Bronchial epithelial cell (primary cell): ENCODE measurements around the gene APOO. TPM values are rescaled to one million over a fixed set of nuclear protein-coding genes. Genes with fewer than 3 reads are reported as not detected.
A peak's percentile ranks its signal among the peaks of the same experiment; 100 is the strongest.

ENCODE experiments used
- DNase-seq: peaks from one replicate; pipeline ENCODE4 v3.0.0-alpha.2; 2010; ENCODE audit warnings: low read depth
- FAIRE-seq: peaks from 2 replicates; lab custom pipeline; 2011; peaks lifted over from hg19 to GRCh38; lab: Jason Lieb, UNC
- H3K27me3 ChIP-seq: 2 replicates; pipeline ENCODE4 v1.5.1; 2011; ENCODE audit warnings: low read length; ENCODE audit not compliant: control insufficient read depth, insufficient read depth
- H3K36me3 ChIP-seq: 2 replicates; pipeline ENCODE4 v1.5.1; 2011; ENCODE audit warnings: low read length; ENCODE audit not compliant: control insufficient read depth, insufficient read depth
- H3K4me3 ChIP-seq: 2 replicates; pipeline ENCODE4 v1.5.1; 2011; ENCODE audit warnings: mild to moderate bottlenecking, low read depth, low read length, control low read depth
- total RNA-seq: library from RNA; depleted of rRNA; stranded (reverse); fragments of >200 nt; gene quantifications from 2 replicates; pipeline ENCODE4 v1.2.1, GENCODE V29; 2014
- TF ChIP-seq, protein P1 (sequence below): IDR thresholded peaks from 2 replicates; pipeline ENCODE4 v1.5.1; 2011; ENCODE audit warnings: mild to moderate bottlenecking, moderate library complexity, low read length, control low read depth, inconsistent platforms; ENCODE audit not compliant: insufficient read depth, severe bottlenecking

APOO gene
- total RNA-seq, 1 donor from 2014 or later, result 7.4 TPM

DNA sequence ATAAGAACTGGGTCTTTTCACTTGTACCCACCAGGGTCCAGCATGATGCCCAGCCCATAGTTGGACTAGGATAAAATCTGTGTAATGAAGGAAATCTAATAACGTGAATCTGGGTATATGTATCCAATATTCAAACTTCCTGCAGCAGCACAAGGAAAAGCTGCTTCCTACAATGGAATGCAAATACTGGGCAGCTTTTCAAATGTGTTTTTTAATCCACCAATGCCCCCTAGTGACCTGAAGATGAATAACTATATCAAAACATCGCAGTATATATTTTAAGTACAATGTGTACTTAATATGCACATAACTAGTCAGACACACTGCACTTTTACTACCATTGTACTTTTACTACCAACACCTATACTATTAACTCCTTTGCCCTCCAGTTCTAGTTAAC lies 5.3 kb downstream of the APOO start:
- FAIRE-seq, result no peak
- DNase-seq, result peak; percentile 64
- TF ChIP-seq, protein P1, sequence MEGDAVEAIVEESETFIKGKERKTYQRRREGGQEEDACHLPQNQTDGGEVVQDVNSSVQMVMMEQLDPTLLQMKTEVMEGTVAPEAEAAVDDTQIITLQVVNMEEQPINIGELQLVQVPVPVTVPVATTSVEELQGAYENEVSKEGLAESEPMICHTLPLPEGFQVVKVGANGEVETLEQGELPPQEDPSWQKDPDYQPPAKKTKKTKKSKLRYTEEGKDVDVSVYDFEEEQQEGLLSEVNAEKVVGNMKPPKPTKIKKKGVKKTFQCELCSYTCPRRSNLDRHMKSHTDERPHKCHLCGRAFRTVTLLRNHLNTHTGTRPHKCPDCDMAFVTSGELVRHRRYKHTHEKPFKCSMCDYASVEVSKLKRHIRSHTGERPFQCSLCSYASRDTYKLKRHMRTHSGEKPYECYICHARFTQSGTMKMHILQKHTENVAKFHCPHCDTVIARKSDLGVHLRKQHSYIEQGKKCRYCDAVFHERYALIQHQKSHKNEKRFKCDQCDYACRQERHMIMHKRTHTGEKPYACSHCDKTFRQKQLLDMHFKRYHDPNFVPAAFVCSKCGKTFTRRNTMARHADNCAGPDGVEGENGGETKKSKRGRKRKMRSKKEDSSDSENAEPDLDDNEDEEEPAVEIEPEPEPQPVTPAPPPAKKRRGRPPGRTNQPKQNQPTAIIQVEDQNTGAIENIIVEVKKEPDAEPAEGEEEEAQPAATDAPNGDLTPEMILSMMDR, result peak; percentile 19
- H3K27me3 ChIP-seq, result no peaks in the 10 kb centered on the region
- no peak overlapping the region for H3K4me3 ChIP-seq
- no peaks in the 10 kb centered on the region for H3K36me3 ChIP-seq

DNA sequence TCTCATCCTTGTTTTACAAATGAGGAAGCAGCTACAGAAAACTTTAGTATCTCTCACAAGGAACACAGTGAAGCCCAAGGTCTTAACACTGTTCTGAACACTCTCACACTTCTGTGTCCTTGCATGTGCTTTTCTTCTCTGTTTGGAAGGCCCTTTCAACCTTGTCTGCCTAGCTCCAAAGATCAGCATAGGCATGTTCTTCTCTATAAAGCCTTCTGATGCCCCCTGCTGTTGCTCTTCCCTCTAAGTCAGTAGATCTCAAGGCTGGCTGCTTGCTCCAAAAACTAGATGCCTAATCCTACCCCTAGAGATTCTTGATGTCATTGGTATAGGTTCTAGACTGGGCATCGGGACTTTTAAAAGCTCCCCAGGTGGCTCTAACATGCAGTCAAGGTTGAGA lies 5.9 kb downstream of the APOO start:
- TF ChIP-seq, protein P1, result peak; percentile 59
- FAIRE-seq, result peak; percentile 94

DNA sequence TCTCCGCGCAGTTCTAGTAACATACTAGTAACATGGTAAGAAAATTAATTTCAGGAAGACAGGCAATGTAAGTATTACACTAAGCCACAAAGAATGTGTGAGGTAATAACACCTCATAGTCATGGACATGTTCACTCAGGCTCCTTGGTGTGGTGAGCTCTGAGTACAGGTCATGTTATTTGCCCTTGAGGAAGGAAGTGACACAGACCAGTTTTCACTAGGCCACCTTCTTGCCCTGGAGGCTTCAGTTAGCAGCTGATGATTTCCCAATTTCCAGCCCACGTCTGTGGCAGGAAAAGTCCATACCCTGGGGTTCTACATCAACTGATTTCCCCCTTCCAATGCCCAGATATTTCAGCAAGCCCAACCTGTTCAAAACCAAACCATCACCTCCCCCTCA lies 6.7 kb downstream of the APOO start:
- Histone ChIP-seq H3K27me3 (no peaks in the 10 kb centered on the region), H3K36me3 (no peaks in the 10 kb centered on the region), H3K4me3 (no peak overlapping the region)
- peak; percentile 98 for FAIRE-seq
- peak; percentile 96 for DNase-seq
- TF ChIP-seq, protein P1, result no peak

More for the DNA sequence above, 5.9 kb downstream of the APOO start:
- peak; percentile 78 for DNase-seq
- Histone ChIP-seq H3K4me3 (no peak overlapping the region), H3K27me3 (no peaks in the 10 kb centered on the region), H3K36me3 (no peaks in the 10 kb centered on the region)

DNA sequence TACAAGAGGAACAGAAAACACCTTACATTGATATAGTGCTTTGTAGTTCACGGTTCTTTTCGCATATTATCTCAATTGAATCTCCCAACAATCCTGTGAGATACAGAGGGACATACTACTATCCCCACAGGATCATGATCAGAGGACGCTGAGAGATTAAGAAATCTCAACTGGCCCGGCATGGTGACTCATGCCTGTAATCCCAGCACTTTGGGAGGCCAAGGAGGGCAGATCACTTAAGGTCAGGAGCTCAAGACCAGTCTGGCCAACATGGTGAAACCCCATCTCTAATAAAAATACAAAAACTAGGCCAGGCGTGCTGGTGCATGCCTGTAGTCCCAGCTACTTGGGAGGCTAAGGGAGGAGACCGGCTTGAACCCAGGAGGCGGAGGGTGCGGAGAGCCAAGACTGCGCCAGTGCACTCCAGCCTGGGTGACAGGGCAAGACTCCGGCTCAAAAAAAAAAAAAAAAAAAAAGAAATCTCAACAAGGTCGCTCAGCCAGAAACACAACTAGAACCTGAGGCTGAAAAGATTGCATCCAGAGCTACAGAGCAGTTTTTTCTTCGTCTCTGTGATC lies 7.4 kb downstream of the APOO start:
- H3K27me3 ChIP-seq, result no peaks in the 10 kb centered on the region
- FAIRE-seq, result no peak
- peak; percentile 42 for DNase-seq
- H3K4me3 ChIP-seq, result no peak overlapping the region
- TF ChIP-seq, protein P1, result no peak
- H3K36me3 ChIP-seq, result no peaks in the 10 kb centered on the region

DNA sequence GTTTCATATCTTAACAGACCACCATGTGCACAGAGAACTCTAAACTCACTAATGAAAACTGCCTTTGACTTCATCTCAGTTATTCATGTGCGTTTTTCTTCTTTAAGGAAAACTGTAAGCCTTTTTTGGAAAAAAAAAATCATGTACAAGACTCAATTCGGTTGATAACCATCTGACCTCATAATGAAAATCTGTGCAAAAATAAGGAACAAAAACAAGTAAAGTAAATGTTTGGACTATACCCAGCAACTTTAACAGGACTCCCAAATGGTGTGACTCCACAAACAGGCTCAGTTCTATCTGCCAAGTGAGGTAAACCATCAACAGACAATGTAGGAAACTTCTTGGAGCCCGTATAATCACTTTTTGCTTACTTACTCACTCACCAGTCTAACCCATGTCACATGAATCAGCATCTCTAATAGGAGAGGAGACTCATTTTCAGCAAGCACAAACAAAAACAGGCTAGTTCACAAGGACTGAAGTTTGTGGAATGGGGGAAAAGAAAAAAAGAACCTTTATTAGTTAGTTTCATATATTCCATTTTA lies 9.3 kb downstream of the APOO start:
- DNase-seq (peak; percentile 83), FAIRE-seq (no peak)
- Histone ChIP-seq H3K27me3 (no peaks in the 10 kb centered on the region), H3K36me3 (no peaks in the 10 kb centered on the region), H3K4me3 (no peak overlapping the region)
- TF ChIP-seq, protein P1, result no peak
